Neural crest cell (in vitro differentiated cells): ENCODE measurements around the gene DDRGK1. TPM values are rescaled to one million over a fixed set of nuclear protein-coding genes. Genes with fewer than 3 reads are reported as not detected.
"Not testable (repeated sequence)": the region's sequence is repeated elsewhere in the genome, so short reads cannot be mapped to it uniquely, and the experiment has no call there.

Experiments used
- DNase-seq: peaks from one replicate; pipeline ENCODE4 v3.0.0; 2021; ENCODE audit warnings: low read depth, mixed read lengths, low spot score
- H3K27ac Mint-ChIP-seq: one replicate; pipeline ENCODE4 v1.8.0; 2021; ENCODE audit warnings: mild to moderate bottlenecking, mixed read lengths; ENCODE audit not compliant: unreplicated experiment
- H3K27me3 Mint-ChIP-seq: 2 replicates; pipeline ENCODE4 v1.8.0; 2021; ENCODE audit warnings: low read depth, mild to moderate bottlenecking, mixed read lengths
- H3K36me3 Mint-ChIP-seq: 2 replicates; pipeline ENCODE4 v1.8.0; 2021; ENCODE audit warnings: low read depth, mild to moderate bottlenecking, mixed read lengths
- H3K4me1 Mint-ChIP-seq: 2 replicates; pipeline ENCODE4 v1.8.0; 2021; ENCODE audit warnings: mixed read lengths
- H3K4me3 Mint-ChIP-seq: one replicate; pipeline ENCODE4 v1.8.0; 2021; ENCODE audit warnings: mild to moderate bottlenecking, mixed read lengths
- H3K9me3 Mint-ChIP-seq: 2 replicates; pipeline ENCODE4 v1.8.0; 2021; ENCODE audit warnings: mixed read lengths
- CTCF ChIP-seq: fragments of 200-600 bp; sonication (generic); conservative IDR thresholded peaks from 2 replicates; pipeline ENCODE4 v1.5.0; 2021; ENCODE audit warnings: antibody characterized with exemption, mild to moderate bottlenecking
- total RNA-seq: library from RNA; stranded (reverse); gene quantifications from 2 replicates; pipeline ENCODE4 v1.2.1, GENCODE V29; 2021

The DDRGK1 gene
- total RNA-seq, 1 donor from 2014 or later: 57.2 TPM

- no peaks in the 10 kb centered on the region for H3K9me3 Mint-ChIP-seq
- no peak overlapping the region for H3K27ac Mint-ChIP-seq
- no peaks in the 10 kb centered on the region for H3K4me1 Mint-ChIP-seq
- no peak for TF ChIP-seq CTCF
- no peak overlapping the region for H3K4me3 Mint-ChIP-seq
- no peaks in the 10 kb centered on the region for H3K36me3 Mint-ChIP-seq
- no peaks in the 10 kb centered on the region for H3K27me3 Mint-ChIP-seq
- DNase-seq: no peak
Observed at GRCh38 chr20:3221398-3222226, 17.1 kb upstream of the DDRGK1 start.

- no peak overlapping the region for H3K27ac Mint-ChIP-seq
- DNase-seq: peak; percentile 75
- peak; percentile 89 for TF ChIP-seq CTCF
- no peaks in the 10 kb centered on the region for H3K4me1 Mint-ChIP-seq
- no peak overlapping the region for H3K4me3 Mint-ChIP-seq
- no peaks in the 10 kb centered on the region for H3K36me3 Mint-ChIP-seq
- H3K27me3 Mint-ChIP-seq: no peaks in the 10 kb centered on the region
- H3K9me3 Mint-ChIP-seq: no peaks in the 10 kb centered on the region
Observed at GRCh38 chr20:3218307-3218988, 14.0 kb upstream of the DDRGK1 start.

- DNase-seq, H3K36me3 Mint-ChIP-seq, H3K27me3 Mint-ChIP-seq, H3K9me3 Mint-ChIP-seq, H3K4me1 Mint-ChIP-seq, H3K27ac Mint-ChIP-seq: not testable (repeated sequence)
- peak overlapping the region; percentile 23 for H3K4me3 Mint-ChIP-seq
Observed at GRCh38 chr20:3215359-3215917, 11.0 kb upstream of the DDRGK1 start.

GRCh38 chr20:3213226-3213625, 8.7 kb upstream of the DDRGK1 start:
- peaks cover 20% of the 10 kb centered on the region for H3K4me1 Mint-ChIP-seq

GRCh38 chr20:3210346-3210745, 5.9 kb upstream of the DDRGK1 start:
- DNase-seq: no peak
- Mint-ChIP-seq H3K27ac (peak overlapping the region; percentile 43), H3K36me3 (no peaks in the 10 kb centered on the region), H3K4me1 (peaks cover 20% of the 10 kb centered on the region), H3K9me3 (no peaks in the 10 kb centered on the region), H3K27me3 (no peaks in the 10 kb centered on the region), H3K4me3 (peak overlapping the region; percentile 93)
- no peak for TF ChIP-seq CTCF

More at GRCh38 chr20:3213226-3213625, 8.7 kb upstream of the DDRGK1 start:
- Mint-ChIP-seq H3K27me3 (no peaks in the 10 kb centered on the region), H3K27ac (no peak overlapping the region), H3K9me3 (no peaks in the 10 kb centered on the region), H3K36me3 (no peaks in the 10 kb centered on the region), H3K4me3 (no peak overlapping the region)
- DNase-seq: no peak
- no peak for TF ChIP-seq CTCF

- Mint-ChIP-seq H3K9me3 (no peaks in the 10 kb centered on the region), H3K27ac (peak overlapping the region; percentile 96), H3K27me3 (no peaks in the 10 kb centered on the region), H3K4me3 (peak overlapping the region; percentile 93), H3K4me1 (peaks cover 20% of the 10 kb centered on the region), H3K36me3 (no peaks in the 10 kb centered on the region)
- DNase-seq: no peak
- TF ChIP-seq CTCF: no peak
Observed at GRCh38 chr20:3209946-3210317, 5.5 kb upstream of the DDRGK1 start.
